A673 (cell line): ENCODE results near the gene PCDHA7. TPM values are rescaled to one million over a fixed set of nuclear protein-coding genes. Genes with fewer than 3 reads are reported as not detected.
"Not testable (repeated sequence)": the region's sequence is repeated elsewhere in the genome, so short reads cannot be mapped to it uniquely, and the experiment has no call there.

Source experiments
- BruUV-seq: library from RNA; stranded (reverse); fragments of 400-500 nt; replicated peaks from 2 replicates; lab custom pipeline; 2021; lab: Mats Ljungman, UMichigan
- CTCF ChIA-PET: fragments of 300-600 bp; sonication (Branson Sonifier 250); formaldehyde crosslinking; loops from one replicate; lab custom pipeline; 2022; ENCODE audit warnings: antibody characterized with exemption; lab: Charles Lee
- POLR2A ChIA-PET: fragments of 300-600 bp; sonication (Branson Sonifier 250); formaldehyde crosslinking; loops from one replicate; lab custom pipeline; 2022; ENCODE audit warnings: antibody characterized with exemption; ENCODE audit not compliant: low non-redundant PET; lab: Charles Lee
- DNase-seq: peaks from one replicate; pipeline ENCODE4 v3.0.0-alpha.2; 2015; ENCODE audit warnings: low spot score
- H3K27ac ChIP-seq: fragments of 200-600 bp; sonication (generic); 2 replicates; pipeline ENCODE4 v1.5.1; 2016; ENCODE audit warnings: mixed run types, low read depth, mild to moderate bottlenecking, mixed read lengths, antibody characterized with exemption, low read length; ENCODE audit not compliant: poor library complexity, severe bottlenecking
- H3K27me3 ChIP-seq: fragments of 200-600 bp; sonication (generic); replicated peaks from 2 replicates; pipeline ENCODE4 v1.6.1; 2017; ENCODE audit warnings: mixed run types, low read depth, mild to moderate bottlenecking, mixed read lengths, antibody characterized with exemption, low read length; ENCODE audit not compliant: insufficient read depth, poor library complexity
- H3K36me3 ChIP-seq: fragments of 200-600 bp; sonication (generic); 2 replicates; pipeline ENCODE4 v1.6.1; 2016; ENCODE audit warnings: mixed run types, mild to moderate bottlenecking, mixed read lengths, antibody characterized with exemption, low read length; ENCODE audit not compliant: insufficient read depth, poor library complexity, severe bottlenecking
- H3K4me1 ChIP-seq: fragments of 200-600 bp; sonication (generic); 2 replicates; pipeline ENCODE4 v1.6.1; 2017; ENCODE audit warnings: mixed run types, mild to moderate bottlenecking, mixed read lengths, antibody characterized with exemption, low read length; ENCODE audit not compliant: insufficient read depth, poor library complexity, severe bottlenecking
- H3K4me3 ChIP-seq: fragments of 200-600 bp; sonication (generic); 2 replicates; pipeline ENCODE4 v1.5.1; 2016; ENCODE audit warnings: low read depth, mixed run types, mild to moderate bottlenecking, mixed read lengths, low read length; ENCODE audit not compliant: poor library complexity, severe bottlenecking
- H3K9me3 ChIP-seq: fragments of 200-600 bp; sonication (generic); 2 replicates; pipeline ENCODE4 v1.6.1; 2016; ENCODE audit warnings: mixed run types, low read depth, mild to moderate bottlenecking, mixed read lengths, antibody characterized with exemption, low read length; ENCODE audit not compliant: poor library complexity, severe bottlenecking
- CTCF ChIP-seq: fragments of 300-800, 200-600 bp; sonication (generic); conservative IDR thresholded peaks from 2 replicates; pipeline ENCODE4 v1.5.1; 2017; ENCODE audit warnings: low read depth, mild to moderate bottlenecking, antibody characterized with exemption, low read length, moderate library complexity, mixed read lengths
- EZH2 ChIP-seq: fragments of 200-600 bp; sonication (generic); IDR thresholded peaks from 2 replicates; pipeline ENCODE4 v1.6.1; 2017; ENCODE audit warnings: borderline replicate concordance, low read depth, mild to moderate bottlenecking, mixed read lengths, antibody characterized with exemption, low read length; ENCODE audit not compliant: poor library complexity, severe bottlenecking
- intact Hi-C: fragments of 100-400 bp; cut with micrococcal nuclease; formaldehyde crosslinking; loops from one replicate; pipeline ENCODE4 v1.10.0; 2022; ENCODE audit not compliant: unreplicated experiment
- total RNA-seq: library from RNA; stranded (reverse); gene quantifications from 2 replicates; pipeline ENCODE4 v1.2.3, GENCODE V29; 2021

The PCDHA7 gene
- total RNA-seq, 1 experiment from 2014 or later = 2.6 TPM

GRCh38 chr5:140823475-140823874 lies 10.6 kb upstream of the PCDHA7 start:
- peaks cover 3% of the 10 kb centered on the region for H3K9me3 ChIP-seq

GRCh38 chr5:140827704-140828361 lies 6.2 kb upstream of the PCDHA7 start, which contains the start of gene PCDHA6:
Gene PCDHA6, plus strand, starts transcription at chr5:140827960. Its CDS starts 132 bp downstream, at chr5:140828092.
- intact Hi-C loops = loop anchor here (5.0 kb wide), 1 partner anchor 214 kb away; no protein-coding TSS in a partner anchor
- Histone ChIP-seq H3K9me3 (peaks cover 6% of the 10 kb centered on the region), H3K27ac (peak within 1 kb of the TSS; percentile 69), H3K4me1 (no peaks in the 10 kb centered on the region), H3K36me3 (no peaks in the 10 kb centered on the region), H3K27me3 (no peaks in the 10 kb centered on the region), H3K4me3 (peak within 1 kb of the TSS; percentile 58)
- peak; percentile 70 for DNase-seq
- ChIA-PET POLR2A (no interaction called here), CTCF (interaction anchor here (0.6 to 1.6 kb wide), 8 partner anchors 14 to 224 kb away, joined by 3 to 7 read pairs (median 4); partner anchors contain the start of genes PCDHA1 and PCDHA13)
- peak; percentile 70 for TF ChIP-seq CTCF
- TF ChIP-seq EZH2 = no peak
- TSS peak; percentile 69 for BruUV-seq

More at GRCh38 chr5:140823475-140823874, 10.6 kb upstream of the PCDHA7 start:
- no TSS peak for BruUV-seq
- ChIA-PET CTCF (no interaction called here), POLR2A (no interaction called here)
- no peak for DNase-seq
- Histone ChIP-seq H3K36me3 (no peaks in the 10 kb centered on the region), H3K27ac (no peak overlapping the region), H3K4me3 (no peak overlapping the region), H3K4me1 (no peaks in the 10 kb centered on the region), H3K27me3 (no peaks in the 10 kb centered on the region)
- intact Hi-C loops = no loop called here
- TF ChIP-seq CTCF (no peak), EZH2 (no peak)

- intact Hi-C loops = loop anchor here (5.0 kb wide), 1 partner anchor 214 kb away; no protein-coding TSS in a partner anchor
- peak overlapping the region; percentile 69 for H3K27ac ChIP-seq
- peak; percentile 73 for DNase-seq
- TF ChIP-seq EZH2 (no peak), CTCF (peak; percentile 53)
- no TSS peak for BruUV-seq
- no peaks in the 10 kb centered on the region for H3K36me3 ChIP-seq
- H3K9me3 ChIP-seq = peaks cover 11% of the 10 kb centered on the region
- H3K4me3 ChIP-seq = peak overlapping the region; percentile 58
- ChIA-PET CTCF (interaction anchor here (0.6 to 1.6 kb wide), 8 partner anchors 13 to 223 kb away, joined by 3 to 7 read pairs (median 4); partner anchors contain the start of genes PCDHA1 and PCDHA13), POLR2A (no interaction called here)
- no peaks in the 10 kb centered on the region for H3K4me1 ChIP-seq
- no peaks in the 10 kb centered on the region for H3K27me3 ChIP-seq
Measured at GRCh38 chr5:140828362-140828737, 5.7 kb upstream of the PCDHA7 start.

GRCh38 chr5:140829511-140830501 lies 4.3 kb upstream of the PCDHA7 start:
- H3K4me3 ChIP-seq, H3K27ac ChIP-seq, DNase-seq, BruUV-seq, H3K36me3 ChIP-seq, CTCF ChIA-PET, H3K4me1 ChIP-seq, POLR2A ChIA-PET, H3K27me3 ChIP-seq: not testable (repeated sequence)
- peaks cover 11% of the 10 kb centered on the region for H3K9me3 ChIP-seq
- intact Hi-C loops = loop anchor here (5.0 kb wide), 1 partner anchor 212 kb away; no protein-coding TSS in a partner anchor
